Stimulated activated CD8-positive, alpha-beta memory T cell treated with anti-CD3 and anti-CD28 coated beads, Interleukin-12 subunit alpha, Interleukin-12 subunit beta, amount 100 ng/mL, for 24 hours (primary cell): Measurements from ENCODE around the gene BNIP3.

Experiments used
- DNase-seq: peaks from one replicate; pipeline ENCODE4 v3.0.0-alpha.2; 2020; ENCODE audit errors: extremely low read depth

The BNIP3 gene

GRCh38 chr10:131981429-131982184 is at the start of gene BNIP3:
Gene BNIP3 (minus strand): TSS chr10:131981923. CDS start chr10:131981806, 117 bp downstream.
- DNase-seq, result peak; percentile 89

- no peak for DNase-seq
These were observed 49.3 kb upstream of the BNIP3 start for GRCh38 chr10:132030898-132031463.

GRCh38 chr10:132028706-132029105 is 47.0 kb upstream of the BNIP3 start:
- DNase-seq, result no peak

GRCh38 chr10:132027423-132027983 is 45.8 kb upstream of the BNIP3 start:
- no peak for DNase-seq

GRCh38 chr10:132023092-132023811 is 41.5 kb upstream of the BNIP3 start:
- peak; percentile 28 for DNase-seq

GRCh38 chr10:132022241-132022640 is 40.5 kb upstream of the BNIP3 start:
- no peak for DNase-seq

GRCh38 chr10:132021504-132022143 is 39.9 kb upstream of the BNIP3 start:
- DNase-seq, result no peak

- DNase-seq, result no peak
These were observed 39.3 kb upstream of the BNIP3 start for GRCh38 chr10:132021046-132021445.

GRCh38 chr10:132020456-132020855 is 38.7 kb upstream of the BNIP3 start:
- DNase-seq, result no peak

- DNase-seq, result no peak
These were observed 37.6 kb upstream of the BNIP3 start for GRCh38 chr10:132019366-132019765.

- no peak for DNase-seq
These were observed 36.7 kb upstream of the BNIP3 start for GRCh38 chr10:132018446-132018845.

- no peak for DNase-seq
These were observed 34.8 kb upstream of the BNIP3 start for GRCh38 chr10:132016514-132016913.

GRCh38 chr10:132011445-132011844 is 29.7 kb upstream of the BNIP3 start:
- DNase-seq, result no peak

GRCh38 chr10:132011024-132011423 is 29.3 kb upstream of the BNIP3 start:
- DNase-seq, result no peak

GRCh38 chr10:132010483-132010882 is 28.8 kb upstream of the BNIP3 start:
- no peak for DNase-seq

GRCh38 chr10:132009575-132009974 is 27.9 kb upstream of the BNIP3 start:
- no peak for DNase-seq

- DNase-seq, result no peak
These were observed 26.0 kb upstream of the BNIP3 start for GRCh38 chr10:132007681-132008080.

- no peak for DNase-seq
These were observed 25.2 kb upstream of the BNIP3 start for GRCh38 chr10:132006966-132007365.

GRCh38 chr10:132005147-132005546 is 23.4 kb upstream of the BNIP3 start:
- DNase-seq, result no peak

- DNase-seq, result no peak
These were observed 22.3 kb upstream of the BNIP3 start for GRCh38 chr10:132004052-132004451.

- DNase-seq, result no peak
These were observed 21.7 kb upstream of the BNIP3 start for GRCh38 chr10:132003282-132003924.

GRCh38 chr10:132002004-132002403 is 20.3 kb upstream of the BNIP3 start:
- no peak for DNase-seq
